Mammary epithelial cell (primary cell): ENCODE measurements around the gene PCNX1.

Source experiments
- EZH2 ChIP-seq: IDR thresholded peaks from 2 replicates; pipeline ENCODE4 v1.6.1; 2012; ENCODE audit warnings: low read length, inconsistent platforms, borderline replicate concordance
- TF ChIP-seq, protein P1 (sequence below), 2 donors: IDR thresholded peaks in 1 of 2; conservative IDR thresholded peaks in 1 of 2; 2 replicates each; pipeline ENCODE4 v1.5.1; 2011 to 2012; ENCODE audit warnings: inconsistent platforms in 2 of 2, low read length in 2 of 2, mild to moderate bottlenecking in 2 of 2, control low read depth in 1 of 2, low read depth in 1 of 2; ENCODE audit not compliant: insufficient read depth in 1 of 2; ENCODE audit errors: extremely low read depth in 1 of 2

DNA sequence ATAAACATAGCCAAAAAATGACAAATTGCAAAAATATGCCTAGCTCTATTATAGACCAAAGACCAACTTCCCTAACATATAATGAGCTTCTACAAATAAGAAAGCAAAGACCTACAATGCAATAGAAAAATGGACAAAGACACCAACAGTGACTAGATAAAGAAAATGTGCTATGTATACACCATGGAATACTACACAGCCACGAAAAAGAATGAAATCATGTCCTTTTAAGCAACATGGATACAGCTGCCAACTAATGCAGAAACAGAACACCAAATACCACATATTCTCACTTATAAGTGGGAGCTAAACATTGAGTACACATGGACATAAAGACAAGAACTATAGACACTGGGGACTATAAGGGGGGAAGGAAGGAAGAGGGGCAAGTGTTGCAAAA, 10.9 kb upstream of the PCNX1 start:
- TF ChIP-seq, protein P1, sequence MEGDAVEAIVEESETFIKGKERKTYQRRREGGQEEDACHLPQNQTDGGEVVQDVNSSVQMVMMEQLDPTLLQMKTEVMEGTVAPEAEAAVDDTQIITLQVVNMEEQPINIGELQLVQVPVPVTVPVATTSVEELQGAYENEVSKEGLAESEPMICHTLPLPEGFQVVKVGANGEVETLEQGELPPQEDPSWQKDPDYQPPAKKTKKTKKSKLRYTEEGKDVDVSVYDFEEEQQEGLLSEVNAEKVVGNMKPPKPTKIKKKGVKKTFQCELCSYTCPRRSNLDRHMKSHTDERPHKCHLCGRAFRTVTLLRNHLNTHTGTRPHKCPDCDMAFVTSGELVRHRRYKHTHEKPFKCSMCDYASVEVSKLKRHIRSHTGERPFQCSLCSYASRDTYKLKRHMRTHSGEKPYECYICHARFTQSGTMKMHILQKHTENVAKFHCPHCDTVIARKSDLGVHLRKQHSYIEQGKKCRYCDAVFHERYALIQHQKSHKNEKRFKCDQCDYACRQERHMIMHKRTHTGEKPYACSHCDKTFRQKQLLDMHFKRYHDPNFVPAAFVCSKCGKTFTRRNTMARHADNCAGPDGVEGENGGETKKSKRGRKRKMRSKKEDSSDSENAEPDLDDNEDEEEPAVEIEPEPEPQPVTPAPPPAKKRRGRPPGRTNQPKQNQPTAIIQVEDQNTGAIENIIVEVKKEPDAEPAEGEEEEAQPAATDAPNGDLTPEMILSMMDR (conservative IDR thresholded peaks at IDR 0.05 in 1 of 2, IDR thresholded peaks at IDR 0.05 in 1 of 2; ENCODE audit: extremely low read depth in 1 of 2, insufficient read depth in 1 of 2, low read depth in 1 of 2, low read length in 2 of 2), result no peak
- TF ChIP-seq EZH2, result no peak
